ENCODE results near the gene C1D. TPM values are rescaled to one million over a fixed set of nuclear protein-coding genes. Genes with fewer than 3 reads are reported as not detected.

C1D gene
- polyA plus RNA-seq, 3 donors = 14.9 to 58.4 (median 49.7) TPM

DNA sequence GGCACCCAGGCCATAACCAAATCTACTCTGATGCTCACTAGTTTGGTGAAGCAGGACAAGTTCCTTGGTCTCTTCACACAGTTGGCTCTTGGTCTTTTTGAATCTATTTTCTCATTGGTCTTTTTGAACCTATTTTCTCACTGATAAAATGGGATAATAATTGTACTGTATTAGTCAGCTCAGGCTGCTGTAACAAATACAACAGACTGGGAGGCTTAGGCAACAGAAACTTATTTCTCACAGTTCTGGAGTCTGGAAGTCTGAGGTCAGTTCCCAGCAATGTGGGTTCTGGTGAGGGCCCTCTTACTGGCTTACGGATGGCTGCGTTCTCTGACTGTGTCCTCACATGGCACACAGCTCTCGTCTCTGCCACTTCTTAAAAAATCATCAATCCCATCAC, 63.5 kb downstream of the C1D start:
- H3K27ac Mint-ChIP-seq = no peak overlapping the region

DNA sequence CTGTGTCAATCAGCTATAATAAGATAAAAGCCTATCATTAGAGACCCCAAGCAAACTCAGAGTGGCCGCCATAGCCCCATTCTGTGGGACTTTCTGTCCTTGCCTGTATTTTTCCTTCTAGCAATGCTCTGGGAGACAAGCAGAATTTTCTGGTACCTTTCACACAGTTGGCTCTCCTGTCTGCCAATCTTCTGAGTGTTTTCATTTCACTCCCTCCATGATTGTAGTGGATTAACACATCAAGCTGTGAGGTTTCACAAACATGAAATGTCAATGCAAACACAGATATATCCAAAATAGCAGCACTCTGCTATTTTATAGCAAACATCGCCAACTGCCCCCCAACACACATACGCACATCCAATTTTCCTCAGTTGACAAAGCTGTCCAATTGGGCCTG, 64.9 kb downstream of the C1D start:
- H3K27ac Mint-ChIP-seq = no peak overlapping the region
- no peaks in the 10 kb centered on the region for H3K4me1 Mint-ChIP-seq

More for the DNA sequence above, 63.5 kb downstream of the C1D start:
- 84% methylated on average over 3 of the region's 3 CpGs for WGBS (ENCODE audit: insufficient coverage)
- Histone ChIP-seq H3K27me3 (ENCODE audit: control insufficient read depth in 2 of 2, insufficient read depth in 2 of 2, low read length in 2 of 2) (no peaks in the 10 kb centered on the region), H3K9me3 (replicated peaks in 1 of 2; ENCODE audit: control insufficient read depth in 1 of 2, insufficient read depth in 1 of 2, low read length in 2 of 2) (peaks cover 0 to 8% of the 10 kb centered on the region in 2 donors), H3K4me3 (replicated peaks in 1 of 3; ENCODE audit: low read depth in 2 of 3, low read length in 3 of 3) (no peak overlapping the region), H3K4me2 (replicated peaks; ENCODE audit: extremely low read depth, low read length, poor library complexity, severe bottlenecking) (no peak overlapping the region), H3K27ac (ENCODE audit: low read depth in 1 of 2, low read length in 2 of 2) (no peak overlapping the region), H3K9ac (ENCODE audit: insufficient read depth, low read length, poor library complexity, severe bottlenecking) (no peak overlapping the region), H3K36me3 (replicated peaks in 1 of 2; ENCODE audit: control insufficient read depth in 1 of 2, insufficient read depth in 2 of 2, low read length in 2 of 2) (no peaks in the 10 kb centered on the region), H3K79me2 (ENCODE audit: insufficient read depth, low read length) (no peaks in the 10 kb centered on the region), H2AFZ (ENCODE audit: insufficient read depth, low read depth, low read length, poor library complexity, severe bottlenecking) (no peak overlapping the region), H4K20me1 (ENCODE audit: insufficient read depth, low read length) (no peaks in the 10 kb centered on the region), H3K4me1 (ENCODE audit: control insufficient read depth in 1 of 2, insufficient read depth in 2 of 2, low read length in 2 of 2) (no peaks in the 10 kb centered on the region)
- Mint-ChIP-seq H3K4me3 (no peak overlapping the region), H3K9me3 (peaks cover 0 to 13% (median 4%) of the 10 kb centered on the region in 7 donors), H3K27me3 (ENCODE audit: low read depth in 3 of 3) (peaks cover 6 to 13% (median 10%) of the 10 kb centered on the region in 3 donors), H3K4me1 (no peaks in the 10 kb centered on the region), H3K36me3 (no peaks in the 10 kb centered on the region)
- intact Hi-C loops (cut with micrococcal nuclease) = no loop called here
- TF ChIP-seq, protein P1, sequence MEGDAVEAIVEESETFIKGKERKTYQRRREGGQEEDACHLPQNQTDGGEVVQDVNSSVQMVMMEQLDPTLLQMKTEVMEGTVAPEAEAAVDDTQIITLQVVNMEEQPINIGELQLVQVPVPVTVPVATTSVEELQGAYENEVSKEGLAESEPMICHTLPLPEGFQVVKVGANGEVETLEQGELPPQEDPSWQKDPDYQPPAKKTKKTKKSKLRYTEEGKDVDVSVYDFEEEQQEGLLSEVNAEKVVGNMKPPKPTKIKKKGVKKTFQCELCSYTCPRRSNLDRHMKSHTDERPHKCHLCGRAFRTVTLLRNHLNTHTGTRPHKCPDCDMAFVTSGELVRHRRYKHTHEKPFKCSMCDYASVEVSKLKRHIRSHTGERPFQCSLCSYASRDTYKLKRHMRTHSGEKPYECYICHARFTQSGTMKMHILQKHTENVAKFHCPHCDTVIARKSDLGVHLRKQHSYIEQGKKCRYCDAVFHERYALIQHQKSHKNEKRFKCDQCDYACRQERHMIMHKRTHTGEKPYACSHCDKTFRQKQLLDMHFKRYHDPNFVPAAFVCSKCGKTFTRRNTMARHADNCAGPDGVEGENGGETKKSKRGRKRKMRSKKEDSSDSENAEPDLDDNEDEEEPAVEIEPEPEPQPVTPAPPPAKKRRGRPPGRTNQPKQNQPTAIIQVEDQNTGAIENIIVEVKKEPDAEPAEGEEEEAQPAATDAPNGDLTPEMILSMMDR (IDR thresholded peaks at IDR 0.05) = no peak
- DNase-seq = no peak

More for the DNA sequence above, 64.9 kb downstream of the C1D start:
- no peak for DNase-seq
- H3K79me2 ChIP-seq (ENCODE audit: insufficient read depth, low read length) = no peaks in the 10 kb centered on the region
- H3K36me3 ChIP-seq (replicated peaks in 1 of 2; ENCODE audit: control insufficient read depth in 1 of 2, insufficient read depth in 2 of 2, low read length in 2 of 2) = no peaks in the 10 kb centered on the region
- H3K4me3 Mint-ChIP-seq = no peak overlapping the region
- H3K36me3 Mint-ChIP-seq = no peaks in the 10 kb centered on the region
- 100% methylated on average over 3 of the region's 3 CpGs for WGBS (ENCODE audit: insufficient coverage)
- no peak overlapping the region for H3K9ac ChIP-seq (ENCODE audit: insufficient read depth, low read length, poor library complexity, severe bottlenecking)
- peaks cover 0 to 8% of the 10 kb centered on the region in 2 donors for H3K9me3 ChIP-seq (replicated peaks in 1 of 2; ENCODE audit: control insufficient read depth in 1 of 2, insufficient read depth in 1 of 2, low read length in 2 of 2)
- H3K4me3 ChIP-seq (replicated peaks in 1 of 3; ENCODE audit: low read depth in 2 of 3, low read length in 3 of 3) = no peak overlapping the region
- no peaks in the 10 kb centered on the region for H4K20me1 ChIP-seq (ENCODE audit: insufficient read depth, low read length)
- no peaks in the 10 kb centered on the region for H3K27me3 ChIP-seq (ENCODE audit: control insufficient read depth in 2 of 2, insufficient read depth in 2 of 2, low read length in 2 of 2)
- no peak overlapping the region for H3K27ac ChIP-seq (ENCODE audit: low read depth in 1 of 2, low read length in 2 of 2)
- intact Hi-C loops (cut with micrococcal nuclease) = no loop called here
- H2AFZ ChIP-seq (ENCODE audit: insufficient read depth, low read depth, low read length, poor library complexity, severe bottlenecking) = no peak overlapping the region
- H3K4me2 ChIP-seq (replicated peaks; ENCODE audit: extremely low read depth, low read length, poor library complexity, severe bottlenecking) = no peak overlapping the region
- H3K27me3 Mint-ChIP-seq (ENCODE audit: low read depth in 3 of 3) = peaks cover 5 to 11% (median 8%) of the 10 kb centered on the region in 3 donors
- H3K4me1 ChIP-seq (ENCODE audit: control insufficient read depth in 1 of 2, insufficient read depth in 2 of 2, low read length in 2 of 2) = no peaks in the 10 kb centered on the region
- TF ChIP-seq, protein P1 (IDR thresholded peaks at IDR 0.05) = no peak
- peaks cover 0 to 12% (median 7%) of the 10 kb centered on the region in 7 donors for H3K9me3 Mint-ChIP-seq

All from CD14-positive monocyte (primary cell).